ENCODE measurements around the gene COA1.
"Not testable (repeated sequence)": the region's sequence is repeated elsewhere in the genome, so short reads cannot be mapped to it uniquely, and the experiment has no call there.

The COA1 gene

GRCh38 chr7:43648473-43649406 lies 80.6 kb downstream of the COA1 start:
- no peak for DNase-seq

GRCh38 chr7:43647673-43648472 lies 81.5 kb downstream of the COA1 start:
- DNase-seq = no peak

GRCh38 chr7:43647339-43647672 lies 82.0 kb downstream of the COA1 start:
- peak; percentile 85 for DNase-seq

- DNase-seq = no peak
These were observed 82.6 kb downstream of the COA1 start for GRCh38 chr7:43646603-43647338.

- no peak for DNase-seq
These were observed 83.6 kb downstream of the COA1 start for GRCh38 chr7:43645699-43646226.

GRCh38 chr7:43643846-43644245 lies 85.5 kb downstream of the COA1 start:
- DNase-seq = no peak

- DNase-seq = no peak
These were observed 86.3 kb downstream of the COA1 start for GRCh38 chr7:43642897-43643630.

- DNase-seq = no peak
These were observed 88.6 kb downstream of the COA1 start for GRCh38 chr7:43640679-43641078.

- DNase-seq = no peak
These were observed 89.3 kb downstream of the COA1 start for GRCh38 chr7:43639858-43640491.

- no peak for DNase-seq
These were observed 92.1 kb downstream of the COA1 start for GRCh38 chr7:43637114-43637806.

- DNase-seq = no peak
These were observed 93.2 kb downstream of the COA1 start for GRCh38 chr7:43636093-43636492.

GRCh38 chr7:43634384-43634783 lies 94.9 kb downstream of the COA1 start:
- no peak for DNase-seq

GRCh38 chr7:43632746-43633145 lies 96.6 kb downstream of the COA1 start:
- no peak for DNase-seq

- DNase-seq = no peak
These were observed 97.8 kb downstream of the COA1 start for GRCh38 chr7:43631559-43631958.

GRCh38 chr7:43630482-43630881 lies 98.8 kb downstream of the COA1 start:
- DNase-seq = no peak

- DNase-seq = no peak
These were observed 99.5 kb downstream of the COA1 start for GRCh38 chr7:43629857-43630256.

- no peak for DNase-seq
These were observed 100.9 kb downstream of the COA1 start for GRCh38 chr7:43628431-43628830.

GRCh38 chr7:43627798-43628197 lies 101.5 kb downstream of the COA1 start:
- not testable (repeated sequence) for DNase-seq

- DNase-seq = no peak
These were observed 102.6 kb downstream of the COA1 start for GRCh38 chr7:43626695-43627094.

- DNase-seq = no peak
These were observed 103.3 kb downstream of the COA1 start for GRCh38 chr7:43625980-43626379.

GRCh38 chr7:43625453-43625852 lies 103.9 kb downstream of the COA1 start:
- no peak for DNase-seq

Data from islet precursor cell (in vitro differentiated cells).